ENCODE results near the gene MLKL. TPM values are rescaled to one million over a fixed set of nuclear protein-coding genes. Genes with fewer than 3 reads are reported as not detected.
A peak's percentile ranks its signal among the peaks of the same experiment; 100 is the strongest.

Gene MLKL
- total and polyA plus RNA-seq, 2 of the 13 experiments (the other 11 are each of a cell fraction or from before 2014, with no cell fraction given), result 6.4 to 10.7 TPM

DNA sequence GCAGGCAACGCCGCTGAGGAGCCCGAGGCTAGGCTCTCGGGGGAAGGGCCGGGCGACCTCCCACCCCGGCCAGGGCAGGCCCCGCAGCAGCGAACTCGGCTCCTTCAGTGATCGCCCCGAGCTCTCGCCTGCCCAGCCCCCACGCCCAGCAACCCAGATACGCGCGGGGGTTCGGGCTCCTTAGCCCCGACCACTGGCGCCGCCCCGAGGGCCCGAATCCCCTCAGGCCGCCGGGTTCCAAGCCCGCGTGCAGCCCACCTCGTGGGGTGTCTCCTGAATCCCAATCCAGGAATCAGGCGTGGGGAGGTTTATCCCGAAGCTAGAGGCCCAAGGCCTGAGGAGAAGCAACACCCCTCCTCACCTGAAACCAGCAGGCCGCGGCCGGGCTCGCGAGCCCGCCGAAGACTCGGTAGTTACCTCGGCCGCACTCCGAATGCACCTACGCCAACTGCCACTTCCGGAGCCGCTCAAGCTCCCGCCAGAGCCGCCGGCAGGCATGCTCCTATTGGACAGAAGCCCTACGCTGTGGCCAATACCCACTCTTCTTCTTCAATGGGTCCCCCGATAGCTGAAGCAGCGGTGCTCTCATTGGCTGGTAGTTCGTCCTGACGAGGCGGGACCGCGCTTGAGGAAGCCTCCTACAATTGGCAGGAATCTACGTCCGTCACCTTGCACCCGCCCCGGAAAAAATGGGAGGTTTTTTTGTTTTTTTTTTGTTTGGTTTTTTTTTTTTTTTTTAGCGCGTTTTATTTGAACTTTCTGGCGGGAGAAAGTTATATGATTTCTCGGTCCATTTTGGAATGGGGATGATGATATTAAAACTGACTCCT, 34.0 kb downstream of the MLKL start, which contains the start of gene RFWD3 (continued):
- TF ChIP-seq NFATC3 (CRISPR knock-in tag; IDR thresholded peaks at IDR 0.05) (0 out of 2 replicates have a peak, but pooled peaks have one; percentile 60), ZNF3 (CRISPR knock-in tag; IDR thresholded peaks at IDR 0.05) (no peak), ZFP41 (CRISPR knock-in tag; IDR thresholded peaks at IDR 0.05; ENCODE audit: borderline replicate concordance) (peak; percentile 68; the same call in 1 of the 2 replicates), ZMAT3 (CRISPR knock-in tag; conservative IDR thresholded peaks at IDR 0.05) (peak; percentile 60; the same call in 1 of the 2 replicates), FOXO1 (CRISPR knock-in tag; IDR thresholded peaks at IDR 0.05) (peak; percentile 8; the same call in 1 of the 2 replicates), ZFP90 (CRISPR knock-in tag; IDR thresholded peaks at IDR 0.05; ENCODE audit: borderline replicate concordance) (peak; percentile 82; the same call in 1 of the 2 replicates), ZNF766 (CRISPR knock-in tag; IDR thresholded peaks at IDR 0.05; ENCODE audit: borderline replicate concordance) (0 out of 2 replicates have a peak, but pooled peaks have one; percentile 25), DZIP1 (CRISPR knock-in tag; IDR thresholded peaks at IDR 0.05) (peak; percentile 38; the same call in 1 of the 2 replicates), IRF1 (CRISPR knock-in tag; IDR thresholded peaks at IDR 0.05; ENCODE audit: low read depth) (no peak; the same call in 1 of the 2 replicates), SAP130 (CRISPR knock-in tag; IDR thresholded peaks at IDR 0.05; ENCODE audit: low read depth) (peak; percentile 98), KMT2A (CRISPR knock-in tag; IDR thresholded peaks at IDR 0.05) (peak; percentile 98), ZBTB8A (CRISPR knock-in tag; IDR thresholded peaks at IDR 0.05; ENCODE audit: borderline replicate concordance, low read depth) (peak; percentile 74; the same call in 1 of the 2 replicates), KAT2B (IDR thresholded peaks at IDR 0.05; ENCODE audit: borderline replicate concordance, low read depth, low read length) (no peak), REPIN1 (CRISPR knock-in tag; IDR thresholded peaks at IDR 0.05; ENCODE audit: borderline replicate concordance, low read depth) (peak; percentile 72; the same call in 1 of the 2 replicates), XRCC5 (optimal IDR thresholded peaks at IDR 0.05; ENCODE audit: low read length) (peak; percentile 78), FOSL1 (CRISPR knock-in tag; IDR thresholded peaks at IDR 0.05; ENCODE audit: borderline replicate concordance) (peak; percentile 10; the same call in 1 of the 2 replicates), ATF7-NPFF (CRISPR knock-in tag; IDR thresholded peaks at IDR 0.05; ENCODE audit: low read depth) (peak; percentile 85), ZNF101 (CRISPR knock-in tag; IDR thresholded peaks at IDR 0.05; ENCODE audit: borderline replicate concordance, low read depth) (peak; percentile 61; the same call in 1 of the 2 replicates), SP2 (CRISPR knock-in tag; IDR thresholded peaks at IDR 0.05) (peak; percentile 95)
- TF ChIP-seq, protein P1, sequence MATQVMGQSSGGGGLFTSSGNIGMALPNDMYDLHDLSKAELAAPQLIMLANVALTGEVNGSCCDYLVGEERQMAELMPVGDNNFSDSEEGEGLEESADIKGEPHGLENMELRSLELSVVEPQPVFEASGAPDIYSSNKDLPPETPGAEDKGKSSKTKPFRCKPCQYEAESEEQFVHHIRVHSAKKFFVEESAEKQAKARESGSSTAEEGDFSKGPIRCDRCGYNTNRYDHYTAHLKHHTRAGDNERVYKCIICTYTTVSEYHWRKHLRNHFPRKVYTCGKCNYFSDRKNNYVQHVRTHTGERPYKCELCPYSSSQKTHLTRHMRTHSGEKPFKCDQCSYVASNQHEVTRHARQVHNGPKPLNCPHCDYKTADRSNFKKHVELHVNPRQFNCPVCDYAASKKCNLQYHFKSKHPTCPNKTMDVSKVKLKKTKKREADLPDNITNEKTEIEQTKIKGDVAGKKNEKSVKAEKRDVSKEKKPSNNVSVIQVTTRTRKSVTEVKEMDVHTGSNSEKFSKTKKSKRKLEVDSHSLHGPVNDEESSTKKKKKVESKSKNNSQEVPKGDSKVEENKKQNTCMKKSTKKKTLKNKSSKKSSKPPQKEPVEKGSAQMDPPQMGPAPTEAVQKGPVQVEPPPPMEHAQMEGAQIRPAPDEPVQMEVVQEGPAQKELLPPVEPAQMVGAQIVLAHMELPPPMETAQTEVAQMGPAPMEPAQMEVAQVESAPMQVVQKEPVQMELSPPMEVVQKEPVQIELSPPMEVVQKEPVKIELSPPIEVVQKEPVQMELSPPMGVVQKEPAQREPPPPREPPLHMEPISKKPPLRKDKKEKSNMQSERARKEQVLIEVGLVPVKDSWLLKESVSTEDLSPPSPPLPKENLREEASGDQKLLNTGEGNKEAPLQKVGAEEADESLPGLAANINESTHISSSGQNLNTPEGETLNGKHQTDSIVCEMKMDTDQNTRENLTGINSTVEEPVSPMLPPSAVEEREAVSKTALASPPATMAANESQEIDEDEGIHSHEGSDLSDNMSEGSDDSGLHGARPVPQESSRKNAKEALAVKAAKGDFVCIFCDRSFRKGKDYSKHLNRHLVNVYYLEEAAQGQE (IDR thresholded peaks at IDR 0.05; ENCODE audit: borderline replicate concordance in 1 of 2, low read depth in 1 of 2, low read length in 2 of 2), result peak in 1 of 2 experiments; percentile 31; a peak in 1 of 4 replicates

Measured in HepG2 (cell line).